Measurements from ENCODE around the gene ACY1.

GRCh38 chr3:51966016-51966415 is 17.3 kb upstream of the ACY1 start:
- no peak for TF ChIP-seq EP300 (IDR thresholded peaks at IDR 0.05; ENCODE audit: borderline replicate concordance in 1 of 2, low read depth in 1 of 2, low read length in 1 of 2)
- no peak for TF ChIP-seq USF2 (IDR thresholded peaks at IDR 0.05; ENCODE audit: borderline replicate concordance, low read depth, low read length)
- no peak for TF ChIP-seq MEF2A (IDR thresholded peaks at IDR 0.05; ENCODE audit: borderline replicate concordance, low read depth)
- no peak for TF ChIP-seq CTCF (IDR thresholded peaks at IDR 0.05)
- no peak for TF ChIP-seq RCOR1 (IDR thresholded peaks at IDR 0.05; ENCODE audit: low read length)
